Measurements from ENCODE around the gene AKT3.

- no peak for TF ChIP-seq CTCF (optimal IDR thresholded peaks at IDR 0.05 in 1 of 3, IDR thresholded peaks at IDR 0.05 in 1 of 3, conservative IDR thresholded peaks at IDR 0.05 in 1 of 3; ENCODE audit: extremely low read depth in 1 of 3, insufficient read depth in 2 of 3, low read length in 3 of 3)
- no peak for TF ChIP-seq EZH2 (IDR thresholded peaks at IDR 0.05; ENCODE audit: low read length)
Measured at GRCh38 chr1:243883551-243883950, 33.5 kb upstream of the AKT3 start.
